Prostate gland (tissue), 2 donors: Measurements from ENCODE around the gene CDC42EP3. TPM values are rescaled to one million over a fixed set of nuclear protein-coding genes. Genes with fewer than 3 reads are reported as not detected.

ENCODE experiments used
- DNase-seq: peaks from one replicate; pipeline ENCODE4 v3.0.0-alpha.2; 2019; ENCODE audit warnings: low spot score
- H3K27ac ChIP-seq, 2 donors: fragments of 200-600 bp; sonication (generic); 2 replicates each; pipeline ENCODE4 v1.5.1; 2017 to 2019
- H3K27me3 ChIP-seq: fragments of 200-600 bp; sonication (generic); replicated peaks from 2 replicates; pipeline ENCODE4 v1.5.1; 2019; ENCODE audit not compliant: insufficient read depth
- H3K36me3 ChIP-seq, 2 donors: fragments of 200-600 bp; sonication (generic); 1 replicate in 1 of 2; 2 replicates in 1 of 2; pipeline versions ENCODE4 v1.5.1 to v1.8.1; 2017 to 2019
- H3K4me1 ChIP-seq: fragments of 200-600 bp; sonication (generic); replicated peaks from 2 replicates; pipeline ENCODE4 v1.5.1; 2019
- H3K4me3 ChIP-seq, 2 donors: fragments of 200-600 bp; sonication (generic); 2 replicates each; pipeline ENCODE4 v1.5.1; 2017 to 2019
- H3K9me3 ChIP-seq: fragments of 200-600 bp; sonication (generic); 2 replicates; pipeline ENCODE4 v1.5.1; 2017
- CTCF ChIP-seq, 4 experiments: fragments of 200-600 bp in 2 of 4; fragments of 450-650 bp in 2 of 4; sonication (generic) in 2 of 4; IDR thresholded peaks; 1 replicate in 3 of 4; 2 replicates in 1 of 4; pipeline ENCODE4 v1.5.1; 2016 to 2019; ENCODE audit warnings: antibody characterized with exemption in 4 of 4, mild to moderate bottlenecking in 2 of 4, moderate library complexity in 2 of 4
- POLR2A ChIP-seq: fragments of 450-650 bp; IDR thresholded peaks from one replicate; pipeline ENCODE4 v1.6.1; 2016; ENCODE audit warnings: antibody characterized with exemption, mild to moderate bottlenecking
- POLR2AphosphoS5 ChIP-seq: sonication (generic); formaldehyde crosslinking; IDR thresholded peaks from one replicate; pipeline ENCODE4 v1.6.1; 2017; ENCODE audit warnings: antibody characterized with exemption
- WGBS: methylation state at CpG from one replicate; pipeline ENCODE4 v1.1.5; 2018; 5-methylcytosine and 5-hydroxymethylcytosine counted together
- intact Hi-C: fragments of 100-400 bp; cut with DNase I; formaldehyde crosslinking; loops from one replicate; pipeline ENCODE4 v1.14.2; 2022
- total RNA-seq, 2 donors: library from RNA; depleted of rRNA; stranded (reverse); fragments of >200 nt; gene quantifications; one replicate each; pipeline ENCODE4 v1.1.0, GENCODE V29; 2016

The CDC42EP3 gene
- total RNA-seq, 2 donors from 2014 or later, result 38.5 to 75.5 TPM

GRCh38 chr2:37659723-37660122 lies 11.7 kb downstream of the CDC42EP3 start:
- intact Hi-C loops, result loop anchor here (10.0 kb wide), 1 partner anchor 245 kb away; no protein-coding TSS in a partner anchor
- 28% methylated on average over 5 of the region's 5 CpGs for WGBS
- H3K27ac ChIP-seq, result peak overlapping the region; percentile 9 to 64

GRCh38 chr2:37658682-37659081 lies 12.8 kb downstream of the CDC42EP3 start:
- no peaks in the 10 kb centered on the region for H3K9me3 ChIP-seq
- no peak overlapping the region for H3K4me3 ChIP-seq
- TF ChIP-seq POLR2A, result no peak
- TF ChIP-seq POLR2AphosphoS5, result no peak
- no peak for TF ChIP-seq CTCF (IDR thresholded peaks at IDR 0.05)
- WGBS, result 66% methylated on average over 3 of the region's 3 CpGs
- H3K27me3 ChIP-seq, result no peaks in the 10 kb centered on the region
- peaks cover 29% of the 10 kb centered on the region for H3K4me1 ChIP-seq
- no peaks in the 10 kb centered on the region for H3K36me3 ChIP-seq
- DNase-seq, result no peak
- intact Hi-C loops, result loop anchor here (10.0 kb wide), 1 partner anchor 244 kb away; no protein-coding TSS in a partner anchor
- peak overlapping the region in 1 of 2 donors; percentile 64 for H3K27ac ChIP-seq

More at GRCh38 chr2:37659723-37660122, 11.7 kb downstream of the CDC42EP3 start:
- no peak for TF ChIP-seq POLR2A
- TF ChIP-seq POLR2AphosphoS5, result no peak
- TF ChIP-seq CTCF (IDR thresholded peaks at IDR 0.05), result no peak
- H3K4me3 ChIP-seq, result no peak overlapping the region
- H3K27me3 ChIP-seq, result no peaks in the 10 kb centered on the region
- peak; percentile 46 for DNase-seq
- peaks cover 29% of the 10 kb centered on the region for H3K4me1 ChIP-seq
- H3K9me3 ChIP-seq, result no peaks in the 10 kb centered on the region
- H3K36me3 ChIP-seq, result no peaks in the 10 kb centered on the region

- WGBS, result 92% methylated on average over 4 of the region's 4 CpGs
- Histone ChIP-seq H3K9me3 (no peaks in the 10 kb centered on the region), H3K27ac (peak overlapping the region; percentile 7 to 31)
These were observed 14.0 kb downstream of the CDC42EP3 start for GRCh38 chr2:37657471-37657870.

GRCh38 chr2:37656512-37657423 lies 14.7 kb downstream of the CDC42EP3 start:
- TF ChIP-seq POLR2AphosphoS5 (peak; percentile 13), POLR2A (no peak)
- Histone ChIP-seq H3K27me3 (no peaks in the 10 kb centered on the region), H3K9me3 (no peaks in the 10 kb centered on the region), H3K27ac (peak overlapping the region; percentile 7 to 31), H3K4me1 (peaks cover 29% of the 10 kb centered on the region), H3K4me3 (no peak overlapping the region), H3K36me3 (no peaks in the 10 kb centered on the region)
- no peak for DNase-seq
- intact Hi-C loops, result loop anchor here (10.0 kb wide), 1 partner anchor 242 kb away; no protein-coding TSS in a partner anchor
- WGBS, result 43% methylated on average over 11 of the region's 11 CpGs

More at GRCh38 chr2:37657471-37657870, 14.0 kb downstream of the CDC42EP3 start:
- no peak for TF ChIP-seq POLR2A
- no peak for TF ChIP-seq CTCF (IDR thresholded peaks at IDR 0.05)
- Histone ChIP-seq H3K27me3 (no peaks in the 10 kb centered on the region), H3K36me3 (no peaks in the 10 kb centered on the region), H3K4me1 (peaks cover 29% of the 10 kb centered on the region), H3K4me3 (no peak overlapping the region)
- DNase-seq, result no peak
- intact Hi-C loops, result loop anchor here (10.0 kb wide), 1 partner anchor 243 kb away; no protein-coding TSS in a partner anchor
